Bronchial epithelial cell (primary cell): Measurements from ENCODE around the gene NPFFR1. TPM values are rescaled to one million over a fixed set of nuclear protein-coding genes. Genes with fewer than 3 reads are reported as not detected.
A peak's percentile ranks its signal among the peaks of the same experiment; 100 is the strongest.

Source experiments
- DNase-seq: peaks from one replicate; pipeline ENCODE4 v3.0.0-alpha.2; 2010; ENCODE audit warnings: low read depth
- FAIRE-seq: peaks from 2 replicates; lab custom pipeline; 2011; peaks lifted over from hg19 to GRCh38; lab: Jason Lieb, UNC
- H3K27me3 ChIP-seq: 2 replicates; pipeline ENCODE4 v1.5.1; 2011; ENCODE audit warnings: low read length; ENCODE audit not compliant: control insufficient read depth, insufficient read depth
- H3K36me3 ChIP-seq: 2 replicates; pipeline ENCODE4 v1.5.1; 2011; ENCODE audit warnings: low read length; ENCODE audit not compliant: control insufficient read depth, insufficient read depth
- H3K4me3 ChIP-seq: 2 replicates; pipeline ENCODE4 v1.5.1; 2011; ENCODE audit warnings: mild to moderate bottlenecking, low read depth, low read length, control low read depth
- CTCF ChIP-seq: IDR thresholded peaks from 2 replicates; pipeline ENCODE4 v1.5.1; 2011; ENCODE audit warnings: mild to moderate bottlenecking, moderate library complexity, low read length, control low read depth, inconsistent platforms; ENCODE audit not compliant: insufficient read depth, severe bottlenecking
- total RNA-seq: library from RNA; depleted of rRNA; stranded (reverse); fragments of >200 nt; gene quantifications from 2 replicates; pipeline ENCODE4 v1.2.1, GENCODE V29; 2014

Gene NPFFR1
- total RNA-seq, 1 donor from 2014 or later = not detected

GRCh38 chr10:70274643-70275042 is 9.2 kb downstream of the NPFFR1 start:
- Histone ChIP-seq H3K27me3 (no peaks in the 10 kb centered on the region), H3K4me3 (no peak overlapping the region), H3K36me3 (no peaks in the 10 kb centered on the region)
- DNase-seq (no peak), FAIRE-seq (no peak)
- no peak for TF ChIP-seq CTCF

GRCh38 chr10:70272925-70273316 is 10.9 kb downstream of the NPFFR1 start:
- no peaks in the 10 kb centered on the region for H3K27me3 ChIP-seq
- no peak overlapping the region for H3K4me3 ChIP-seq
- no peak for FAIRE-seq
- TF ChIP-seq CTCF = peak; percentile 37
- no peaks in the 10 kb centered on the region for H3K36me3 ChIP-seq
- peak; percentile 78 for DNase-seq

- Histone ChIP-seq H3K36me3 (no peaks in the 10 kb centered on the region), H3K4me3 (no peak overlapping the region), H3K27me3 (no peaks in the 10 kb centered on the region)
- FAIRE-seq (no peak), DNase-seq (no peak)
- no peak for TF ChIP-seq CTCF
Measured at GRCh38 chr10:70271996-70272924, 11.5 kb downstream of the NPFFR1 start.

- H3K4me3 ChIP-seq = no peak overlapping the region
- no peaks in the 10 kb centered on the region for H3K36me3 ChIP-seq
- FAIRE-seq (no peak), DNase-seq (no peak)
- H3K27me3 ChIP-seq = no peaks in the 10 kb centered on the region
- TF ChIP-seq CTCF = no peak
Measured at GRCh38 chr10:70270952-70271351, 12.9 kb downstream of the NPFFR1 start.

GRCh38 chr10:70269741-70270140 is 14.1 kb downstream of the NPFFR1 start:
- Histone ChIP-seq H3K27me3 (no peaks in the 10 kb centered on the region), H3K36me3 (no peaks in the 10 kb centered on the region), H3K4me3 (no peak overlapping the region)
- DNase-seq = no peak
- no peak for TF ChIP-seq CTCF
- no peak for FAIRE-seq
